GM23248 (cell line): ENCODE results near the gene TACR2. TPM values are rescaled to one million over a fixed set of nuclear protein-coding genes. Genes with fewer than 3 reads are reported as not detected.

Source experiments
- DNase-seq: peaks from one replicate; pipeline ENCODE4 v3.0.0-alpha.2; 2015
- H2AFZ ChIP-seq: fragments of 200-600 bp; sonication (generic); 2 replicates; pipeline ENCODE4 v1.6.1; 2016; ENCODE audit warnings: antibody characterized with exemption
- H3F3A ChIP-seq: fragments of 200-600 bp; sonication (generic); 2 replicates; pipeline ENCODE4 v1.6.1; 2016; ENCODE audit warnings: mild to moderate bottlenecking, antibody characterized with exemption, mixed run types; ENCODE audit not compliant: insufficient read depth
- H3K27ac ChIP-seq: fragments of 200-600 bp; sonication (generic); 2 replicates; pipeline ENCODE4 v1.5.1; 2016; ENCODE audit warnings: mild to moderate bottlenecking
- H3K27me3 ChIP-seq: fragments of 200-600 bp; sonication (generic); replicated peaks from 2 replicates; pipeline ENCODE4 v1.6.1; 2016; ENCODE audit warnings: mild to moderate bottlenecking; ENCODE audit not compliant: insufficient read depth
- H3K36me3 ChIP-seq: fragments of 200-600 bp; sonication (generic); 2 replicates; pipeline ENCODE4 v1.6.1; 2016; ENCODE audit warnings: low read depth, mild to moderate bottlenecking
- H3K4me1 ChIP-seq: fragments of 200-600 bp; sonication (generic); 2 replicates; pipeline ENCODE4 v1.6.1; 2016; ENCODE audit warnings: mild to moderate bottlenecking; ENCODE audit not compliant: insufficient read depth
- H3K4me2 ChIP-seq: fragments of 200-600 bp; sonication (generic); one replicate; pipeline ENCODE4 v1.6.1; 2016; ENCODE audit warnings: mild to moderate bottlenecking; ENCODE audit not compliant: unreplicated experiment
- H3K4me3 ChIP-seq: fragments of 200-600 bp; sonication (generic); 2 replicates; pipeline ENCODE4 v1.5.1; 2016; ENCODE audit warnings: mild to moderate bottlenecking
- H3K79me2 ChIP-seq: fragments of 200-600 bp; sonication (generic); 2 replicates; pipeline ENCODE4 v1.6.1; 2016; ENCODE audit warnings: mild to moderate bottlenecking; ENCODE audit not compliant: insufficient read depth
- H3K9ac ChIP-seq: fragments of 200-600 bp; sonication (generic); 2 replicates; pipeline ENCODE4 v1.6.1; 2016; ENCODE audit warnings: mild to moderate bottlenecking
- H3K9me2 ChIP-seq: fragments of 200-600 bp; sonication (generic); 2 replicates; pipeline ENCODE4 v1.6.1; 2016; ENCODE audit warnings: mixed run types, mild to moderate bottlenecking, moderate library complexity; ENCODE audit not compliant: insufficient read depth
- H3K9me3 ChIP-seq: fragments of 200-600 bp; sonication (generic); one replicate; pipeline ENCODE4 v1.6.1; 2017; ENCODE audit warnings: low read depth
- H4K20me1 ChIP-seq: fragments of 200-600 bp; sonication (generic); 2 replicates; pipeline ENCODE4 v1.6.0; 2016; ENCODE audit not compliant: insufficient read depth
- EZH2 ChIP-seq: fragments of 200-600 bp; sonication (generic); IDR thresholded peaks from 2 replicates; pipeline ENCODE4 v1.6.1; 2018; ENCODE audit warnings: antibody characterized with exemption, mild to moderate bottlenecking; ENCODE audit not compliant: insufficient read depth, poor library complexity, severe bottlenecking
- EZH2phosphoT487 ChIP-seq: fragments of 200-600 bp; sonication (generic); IDR thresholded peaks from 2 replicates; pipeline ENCODE4 v1.6.1; 2018; ENCODE audit warnings: antibody characterized with exemption, moderate library complexity, mild to moderate bottlenecking, low read depth; ENCODE audit not compliant: insufficient read depth
- WGBS, 2 experiments: methylation state at CpG; one replicate each; pipeline ENCODE4 v1.1.6; 2015 to 2017; ENCODE audit warnings: low lambda C conversion rate in 2 of 2, low coverage in 1 of 2; ENCODE audit errors: missing lambda C conversion rate in 2 of 2; 5-methylcytosine and 5-hydroxymethylcytosine counted together
- in situ Hi-C: fragments of 300-500 bp; cut with MboI; formaldehyde crosslinking; loops from 2 replicates; pipeline ENCODE4 v1.15.0; 2020
- polyA plus RNA-seq: library from polyadenylated mRNA; unstranded; fragments of >200 nt; fragmentation: Nextera tagmentation; extraction: Ambion mirVana; gene quantifications from 2 replicates; pipeline ENCODE4 v1.2.1, GENCODE V29; 2016
- total RNA-seq: library from RNA; depleted of rRNA; stranded (reverse); fragments of >200 nt; shearing (Covaris generic); gene quantifications from 2 replicates; pipeline ENCODE4 v1.2.3, GENCODE V29; 2014

TACR2 gene
- total and polyA plus RNA-seq, 2 experiments from 2014 or later: 0.24 to 0.54 TPM

DNA sequence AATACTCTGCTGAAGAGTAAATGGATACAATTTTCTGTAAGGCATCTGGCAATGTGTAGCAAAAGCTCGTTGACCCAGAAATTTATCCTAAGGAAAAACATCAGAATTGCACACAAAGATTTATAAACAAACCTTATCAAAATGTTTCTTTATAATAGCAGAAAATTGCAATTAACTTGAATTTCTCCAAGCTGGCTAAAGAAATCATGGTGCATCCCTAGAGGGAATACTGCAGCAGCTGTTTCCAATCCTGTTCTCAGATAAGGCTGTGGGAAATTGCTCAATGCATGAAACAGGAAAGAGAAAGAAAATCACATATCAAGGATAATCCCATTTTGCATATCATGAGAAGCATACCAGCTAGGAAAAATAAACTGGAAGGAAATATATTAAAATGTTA lies 18.7 kb downstream of the TACR2 start:
- 0 out of 2 replicates have a peak, but pooled peaks cover 10% of the 10 kb centered on the region for H3K79me2 ChIP-seq
- no peaks in the 10 kb centered on the region for H3K27me3 ChIP-seq
- H3K4me1 ChIP-seq: peaks cover 8% of the 10 kb centered on the region
- DNase-seq: peak; percentile 39
- in situ Hi-C loops: no loop called here
- H3F3A ChIP-seq: peaks cover 14% of the 10 kb centered on the region
- TF ChIP-seq EZH2 (no peak), EZH2phosphoT487 (no peak)
- H3K9me2 ChIP-seq: no peaks in the 10 kb centered on the region
- H3K9me3 ChIP-seq: no peaks in the 10 kb centered on the region
- no peak overlapping the region for H2AFZ ChIP-seq
- no peak overlapping the region for H3K27ac ChIP-seq
- peaks cover 29% of the 10 kb centered on the region; the same call in 1 of the 2 replicates for H3K36me3 ChIP-seq
- H3K9ac ChIP-seq: no peak overlapping the region
- no peak overlapping the region for H3K4me3 ChIP-seq
- H4K20me1 ChIP-seq: no peaks in the 10 kb centered on the region
- WGBS, 2 experiments: 73 to 76% methylated on average over 1 of the region's 1 CpG
- no peak overlapping the region for H3K4me2 ChIP-seq

DNA sequence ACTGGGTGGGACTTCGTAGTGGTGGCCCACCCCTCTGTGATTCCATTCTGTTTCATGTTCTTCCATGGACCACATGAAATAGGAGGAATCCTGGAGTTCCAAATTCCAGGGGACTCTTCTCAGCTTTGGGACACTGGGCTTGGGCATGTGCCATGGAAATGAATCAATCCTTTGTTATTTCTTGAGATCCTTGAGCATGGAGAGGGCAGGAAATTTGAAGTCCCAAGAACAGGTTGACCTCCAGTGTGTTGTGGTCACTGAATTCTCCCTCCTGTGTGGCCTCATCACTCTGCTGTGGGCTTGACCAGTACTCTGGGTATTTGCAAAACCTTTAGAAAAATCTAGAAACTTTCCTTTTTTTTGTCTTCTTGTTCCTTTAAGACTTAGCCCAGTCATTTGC lies 22.7 kb downstream of the TACR2 start:
- H3K4me3 ChIP-seq: no peak overlapping the region
- H3K27me3 ChIP-seq: no peaks in the 10 kb centered on the region
- 38 to 72% methylated on average over 1 of the region's 1 CpG for WGBS, 2 experiments
- TF ChIP-seq EZH2 (no peak), EZH2phosphoT487 (no peak)
- peaks cover 27% of the 10 kb centered on the region; the same call in 1 of the 2 replicates for H3K36me3 ChIP-seq
- H3K4me1 ChIP-seq: peaks cover 7% of the 10 kb centered on the region
- H3K27ac ChIP-seq: no peak overlapping the region
- 0 out of 2 replicates have a peak, but pooled peaks cover 10% of the 10 kb centered on the region for H3K79me2 ChIP-seq
- H3K9me2 ChIP-seq: no peaks in the 10 kb centered on the region
- no peak overlapping the region for H3K4me2 ChIP-seq
- peak; percentile 30 for DNase-seq
- no peak overlapping the region; the same call in 1 of the 2 replicates for H3K9ac ChIP-seq
- H4K20me1 ChIP-seq: no peaks in the 10 kb centered on the region
- in situ Hi-C loops: loop anchor here (5.0 kb wide), 1 partner anchor 162 kb away; no protein-coding TSS in a partner anchor
- H3F3A ChIP-seq: peaks cover 9% of the 10 kb centered on the region
- no peak overlapping the region for H2AFZ ChIP-seq
- no peaks in the 10 kb centered on the region for H3K9me3 ChIP-seq

DNA sequence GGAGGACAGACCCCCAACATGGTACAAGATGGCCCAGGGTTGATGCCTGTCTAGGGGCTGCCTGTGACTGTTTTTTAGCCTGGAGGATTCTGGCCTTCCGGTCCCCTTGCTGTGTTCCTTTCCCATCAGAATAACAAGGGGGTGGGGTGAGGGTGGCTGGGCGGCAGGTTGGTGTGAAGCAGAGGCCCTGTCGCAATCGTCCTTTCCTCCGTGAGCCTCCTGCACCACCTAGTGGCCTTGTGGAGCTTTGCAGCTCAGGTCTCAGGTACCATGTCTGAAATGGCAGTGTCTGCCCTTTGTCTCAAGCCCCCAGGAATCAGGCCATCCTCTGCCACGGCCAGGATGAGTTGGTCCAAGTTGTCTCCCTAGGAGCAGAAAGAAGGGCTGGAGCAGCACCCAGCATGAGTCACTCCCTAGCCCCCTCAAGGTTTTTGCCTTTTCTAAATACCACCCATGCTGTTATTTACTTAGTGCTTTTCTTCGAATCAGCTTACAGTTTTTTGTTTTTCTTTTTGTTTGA lies 24.2 kb downstream of the TACR2 start:
- TF ChIP-seq EZH2 (no peak), EZH2phosphoT487 (no peak)
- Histone ChIP-seq H3F3A (peaks cover 7% of the 10 kb centered on the region), H3K4me2 (no peak overlapping the region), H3K4me1 (peaks cover 7% of the 10 kb centered on the region), H3K36me3 (peaks cover 35% of the 10 kb centered on the region), H4K20me1 (no peaks in the 10 kb centered on the region), H3K9me3 (no peaks in the 10 kb centered on the region), H3K79me2 (0 out of 2 replicates have a peak, but pooled peaks cover 10% of the 10 kb centered on the region), H3K9ac (no peak overlapping the region), H2AFZ (no peak overlapping the region), H3K9me2 (no peaks in the 10 kb centered on the region), H3K4me3 (no peak overlapping the region), H3K27ac (no peak overlapping the region), H3K27me3 (no peaks in the 10 kb centered on the region)
- DNase-seq: peak; percentile 91
- 17 to 23% methylated on average over 5 to 7 of the region's 7 CpGs for WGBS, 2 experiments
- in situ Hi-C loops: loop anchor here (5.0 kb wide), 1 partner anchor 160 kb away; no protein-coding TSS in a partner anchor

DNA sequence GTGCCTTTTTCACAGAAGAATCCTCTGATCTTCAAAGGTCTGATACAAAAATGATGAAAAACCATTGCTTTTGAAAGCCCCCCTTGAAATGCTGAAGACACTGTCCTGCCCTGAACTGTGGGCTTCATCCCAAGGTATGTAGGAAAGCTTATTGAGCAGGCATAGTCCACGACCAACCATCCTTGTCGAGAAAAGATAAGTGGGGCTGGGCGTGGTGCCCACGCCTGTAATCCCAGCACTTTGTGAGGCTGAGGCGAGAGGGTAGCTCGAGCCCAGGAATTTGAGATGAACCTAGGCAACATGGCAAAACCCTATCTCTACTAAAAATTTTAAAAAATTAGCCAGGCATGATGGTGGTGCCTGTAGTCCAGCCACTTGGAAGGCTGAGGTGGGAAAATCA lies 25.6 kb downstream of the TACR2 start:
- WGBS, 2 experiments: 90 to 96% methylated on average over 6 of the region's 6 CpGs
- Histone ChIP-seq H3K79me2 (0 out of 2 replicates have a peak, but pooled peaks cover 8% of the 10 kb centered on the region), H3F3A (peaks cover 4% of the 10 kb centered on the region; the same call in 1 of the 2 replicates), H3K27me3 (no peaks in the 10 kb centered on the region), H3K4me1 (peaks cover 7% of the 10 kb centered on the region), H3K36me3 (peaks cover 27% of the 10 kb centered on the region), H3K4me2 (no peak overlapping the region), H3K9me2 (no peaks in the 10 kb centered on the region), H3K9ac (no peak overlapping the region), H3K27ac (no peak overlapping the region), H2AFZ (no peak overlapping the region), H4K20me1 (no peaks in the 10 kb centered on the region), H3K9me3 (no peaks in the 10 kb centered on the region), H3K4me3 (no peak overlapping the region)
- in situ Hi-C loops: loop anchor here (5.0 kb wide), 1 partner anchor 159 kb away; no protein-coding TSS in a partner anchor
- no peak for DNase-seq
- TF ChIP-seq EZH2phosphoT487 (no peak), EZH2 (no peak)
